Skin epidermis (tissue), 12 donors: ENCODE results near the gene PRSS53.
"Not testable (repeated sequence)": the region's sequence is repeated elsewhere in the genome, so short reads cannot be mapped to it uniquely, and the experiment has no call there.

ENCODE experiments used
- H3K27ac ChIP-seq, 21 experiments: fragments of 200-600 bp; sonication (generic) in 11 of 21; one replicate each; pipeline ENCODE4 v1.5.0; 2020; ENCODE audit warnings: mild to moderate bottlenecking in 3 of 21, inconsistent platforms in 2 of 21, moderate library complexity in 2 of 21
- H3K4me3 ChIP-seq, 7 experiments: fragments of 200-600 bp; sonication (generic) in 2 of 7; one replicate each; pipeline ENCODE4 v1.5.0; 2020; ENCODE audit warnings: inconsistent platforms in 2 of 7, mild to moderate bottlenecking in 2 of 7, moderate library complexity in 1 of 7

PRSS53 gene

GRCh38 chr16:31100876-31101641 lies 12.3 kb upstream of the PRSS53 start:
- H3K27ac ChIP-seq, H3K4me3 ChIP-seq: not testable (repeated sequence)

GRCh38 chr16:31099860-31100638 lies 11.3 kb upstream of the PRSS53 start:
- H3K27ac ChIP-seq: no peak overlapping the region
- no peak overlapping the region for H3K4me3 ChIP-seq

GRCh38 chr16:31094424-31095120 lies 5.8 kb upstream of the PRSS53 start, which contains the start of gene VKORC1:
Gene VKORC1, minus strand, starts transcription at chr16:31094797. Its CDS starts 68 bp downstream, at chr16:31094729.
- H3K4me3 ChIP-seq: peak within 1 kb of the TSS; percentile 56 to 86 (median 71)
- peak within 1 kb of the TSS; percentile 16 to 89 (median 85) for H3K27ac ChIP-seq

- H3K4me3 ChIP-seq: peak overlapping the region; percentile 56 to 86 (median 71)
- H3K27ac ChIP-seq: peak overlapping the region; percentile 16 to 89 (median 85)
These were observed 5.3 kb upstream of the PRSS53 start for GRCh38 chr16:31094088-31094423.

- Histone ChIP-seq H3K27ac (peak overlapping the region in 6 of 21 experiments; percentile 3 to 89 (median 67)), H3K4me3 (peak overlapping the region in 5 of 7 experiments; percentile 56 to 86 (median 71))
These were observed 4.5 kb upstream of the PRSS53 start for GRCh38 chr16:31093132-31093703.

- no peak overlapping the region for H3K4me3 ChIP-seq
- peak overlapping the region in 1 of 21 experiments; percentile 60 for H3K27ac ChIP-seq
These were observed 3.6 kb upstream of the PRSS53 start for GRCh38 chr16:31092330-31092729.

- H3K27ac ChIP-seq: peak overlapping the region in 4 of 21 experiments; percentile 4 to 50 (median 39)
- no peak overlapping the region for H3K4me3 ChIP-seq
These were observed 1.8 kb upstream of the PRSS53 start for GRCh38 chr16:31090540-31090939.

- Histone ChIP-seq H3K4me3 (no peak overlapping the region), H3K27ac (peak overlapping the region in 1 of 21 experiments; percentile 21)
These were observed 456 bp upstream of the PRSS53 start for GRCh38 chr16:31089199-31089598.

GRCh38 chr16:31087971-31088370 lies 772 bp downstream of the PRSS53 start:
- Histone ChIP-seq H3K4me3 (no peak overlapping the region), H3K27ac (peak overlapping the region in 4 of 21 experiments; percentile 15 to 44 (median 26))

- Histone ChIP-seq H3K4me3 (no peak overlapping the region), H3K27ac (peak overlapping the region in 2 of 21 experiments; percentile 35 to 44)
These were observed 1.3 kb downstream of the PRSS53 start for GRCh38 chr16:31087481-31087880.

GRCh38 chr16:31086629-31086906 lies 2.2 kb downstream of the PRSS53 start:
- no peak overlapping the region for H3K4me3 ChIP-seq
- H3K27ac ChIP-seq: no peak overlapping the region

GRCh38 chr16:31085873-31086628 lies 2.7 kb downstream of the PRSS53 start:
- H3K27ac ChIP-seq: peak overlapping the region in 4 of 21 experiments; percentile 22 to 65 (median 35)
- H3K4me3 ChIP-seq: no peak overlapping the region

- peak overlapping the region in 10 of 21 experiments; percentile 22 to 77 (median 57) for H3K27ac ChIP-seq
These were observed 3.3 kb downstream of the PRSS53 start for GRCh38 chr16:31085411-31085810.

GRCh38 chr16:31084584-31085302 lies 4.0 kb downstream of the PRSS53 start:
- Histone ChIP-seq H3K27ac (peak overlapping the region in 12 of 21 experiments; percentile 15 to 77 (median 55)), H3K4me3 (no peak overlapping the region)

More at GRCh38 chr16:31085411-31085810, 3.3 kb downstream of the PRSS53 start:
- H3K4me3 ChIP-seq: no peak overlapping the region

GRCh38 chr16:31083981-31084380 lies 4.8 kb downstream of the PRSS53 start:
- H3K4me3 ChIP-seq: no peak overlapping the region
- peak overlapping the region in 2 of 21 experiments; percentile 29 to 59 for H3K27ac ChIP-seq

- Histone ChIP-seq H3K27ac (peak overlapping the region in 2 of 21 experiments; percentile 29 to 43), H3K4me3 (no peak overlapping the region)
These were observed 5.2 kb downstream of the PRSS53 start for GRCh38 chr16:31083556-31083955.

- H3K4me3 ChIP-seq: no peak overlapping the region
- H3K27ac ChIP-seq: peak overlapping the region in 5 of 21 experiments; percentile 22 to 50 (median 33)
These were observed 5.7 kb downstream of the PRSS53 start for GRCh38 chr16:31083081-31083480.

GRCh38 chr16:31082368-31083045 lies 6.2 kb downstream of the PRSS53 start:
- Histone ChIP-seq H3K27ac (peak overlapping the region in 8 of 21 experiments; percentile 18 to 66 (median 40)), H3K4me3 (no peak overlapping the region)
